Suppressor macrophage treated with lipopolysaccharide for 4 hours (primary cell): ENCODE measurements around the gene TMEM132C.

ENCODE experiments used
- DNase-seq: peaks from one replicate; pipeline ENCODE4 v3.0.0-alpha.2; 2020

The TMEM132C gene

GRCh38 chr12:128680555-128680954 lies 413.6 kb downstream of the TMEM132C start:
- DNase-seq, result no peak

- DNase-seq, result no peak
Observed at GRCh38 chr12:128682548-128683275, 415.7 kb downstream of the TMEM132C start.

GRCh38 chr12:128684352-128684751 lies 417.4 kb downstream of the TMEM132C start:
- no peak for DNase-seq

- no peak for DNase-seq
Observed at GRCh38 chr12:128685903-128686475, 419.0 kb downstream of the TMEM132C start.

GRCh38 chr12:128687851-128688250 lies 420.9 kb downstream of the TMEM132C start:
- no peak for DNase-seq

- DNase-seq, result no peak
Observed at GRCh38 chr12:128690641-128691040, 423.7 kb downstream of the TMEM132C start.

- DNase-seq, result no peak
Observed at GRCh38 chr12:128693115-128693514, 426.1 kb downstream of the TMEM132C start.

GRCh38 chr12:128693771-128694170 lies 426.8 kb downstream of the TMEM132C start:
- no peak for DNase-seq

GRCh38 chr12:128694445-128694844 lies 427.5 kb downstream of the TMEM132C start:
- no peak for DNase-seq

GRCh38 chr12:128695697-128696096 lies 428.7 kb downstream of the TMEM132C start:
- no peak for DNase-seq

- no peak for DNase-seq
Observed at GRCh38 chr12:128698301-128698972, 431.5 kb downstream of the TMEM132C start.

- no peak for DNase-seq
Observed at GRCh38 chr12:128699106-128699505, 432.1 kb downstream of the TMEM132C start.

- no peak for DNase-seq
Observed at GRCh38 chr12:128702371-128702770, 435.4 kb downstream of the TMEM132C start.

GRCh38 chr12:128705140-128705539 lies 438.2 kb downstream of the TMEM132C start:
- no peak for DNase-seq

- no peak for DNase-seq
Observed at GRCh38 chr12:128707488-128707887, 440.5 kb downstream of the TMEM132C start.

- DNase-seq, result no peak
Observed at GRCh38 chr12:128708789-128709188, 441.8 kb downstream of the TMEM132C start.

GRCh38 chr12:128709660-128710059 lies 442.7 kb downstream of the TMEM132C start:
- no peak for DNase-seq

GRCh38 chr12:128711486-128711885 lies 444.5 kb downstream of the TMEM132C start:
- DNase-seq, result no peak

- no peak for DNase-seq
Observed at GRCh38 chr12:128712622-128713021, 445.7 kb downstream of the TMEM132C start.

GRCh38 chr12:128715485-128715884 lies 448.5 kb downstream of the TMEM132C start:
- no peak for DNase-seq

GRCh38 chr12:128724468-128725046 lies 457.6 kb downstream of the TMEM132C start:
- DNase-seq, result no peak

GRCh38 chr12:128726886-128727285 lies 459.9 kb downstream of the TMEM132C start:
- no peak for DNase-seq

GRCh38 chr12:128727461-128727860 lies 460.5 kb downstream of the TMEM132C start:
- no peak for DNase-seq

- no peak for DNase-seq
Observed at GRCh38 chr12:128727999-128728398, 461.0 kb downstream of the TMEM132C start.
